ENCODE measurements around the gene EXOC7.
"Not testable (repeated sequence)": the region's sequence is repeated elsewhere in the genome, so short reads cannot be mapped to it uniquely, and the experiment has no call there.

EXOC7 gene

GRCh38 chr17:76079535-76079955, 24.0 kb downstream of the EXOC7 start:
- no peak overlapping the region for H3K4me3 ChIP-seq (ENCODE audit: low read depth, low read length)
- no peak for DNase-seq (ENCODE audit: low read depth)

- no peak within 1 kb of the TSS for H3K4me3 ChIP-seq (ENCODE audit: low read depth, low read length)
- DNase-seq (ENCODE audit: low read depth): no peak
Measured at GRCh38 chr17:76078860-76079534, 24.6 kb downstream of the EXOC7 start, which contains the start of gene ZACN. TSS of gene ZACN (plus strand) at chr17:76079182. CDS start at chr17:76079265, 83 bp downstream.

- H3K4me3 ChIP-seq (ENCODE audit: low read depth, low read length); DNase-seq (ENCODE audit: low read depth): not testable (repeated sequence)
Measured at GRCh38 chr17:76078370-76078769, 25.2 kb downstream of the EXOC7 start.

- H3K4me3 ChIP-seq (ENCODE audit: low read depth, low read length): no peak overlapping the region
- no peak for DNase-seq (ENCODE audit: low read depth)
Measured at GRCh38 chr17:76077584-76078110, 25.9 kb downstream of the EXOC7 start.

GRCh38 chr17:76076765-76077583, 26.6 kb downstream of the EXOC7 start:
- DNase-seq (ENCODE audit: low read depth): no peak
- H3K4me3 ChIP-seq (ENCODE audit: low read depth, low read length): no peak overlapping the region

- no peak for DNase-seq (ENCODE audit: low read depth)
Measured at GRCh38 chr17:76076146-76076764, 27.3 kb downstream of the EXOC7 start.

GRCh38 chr17:76075364-76076145, 28.0 kb downstream of the EXOC7 start:
- H3K4me3 ChIP-seq (ENCODE audit: low read depth, low read length): no peak overlapping the region
- DNase-seq (ENCODE audit: low read depth): no peak

More at GRCh38 chr17:76076146-76076764, 27.3 kb downstream of the EXOC7 start:
- H3K4me3 ChIP-seq (ENCODE audit: low read depth, low read length): no peak overlapping the region

GRCh38 chr17:76074390-76075363, 28.9 kb downstream of the EXOC7 start, which contains the start of gene GALR2:
TSS of gene GALR2 (plus strand) at chr17:76074781. CDS start at chr17:76074884, 103 bp downstream.
- no peak for DNase-seq (ENCODE audit: low read depth)
- peak within 1 kb of the TSS; percentile 21 for H3K4me3 ChIP-seq (ENCODE audit: low read depth, low read length)

GRCh38 chr17:76072148-76072858, 31.3 kb downstream of the EXOC7 start, which contains the start of gene SRP68:
TSS of gene SRP68 (minus strand) at chr17:76072517. CDS start at chr17:76072491, 26 bp downstream.
- peak; percentile 81 for DNase-seq (ENCODE audit: low read depth)
- peak within 1 kb of the TSS; percentile 86 for H3K4me3 ChIP-seq (ENCODE audit: low read depth, low read length)

GRCh38 chr17:76071531-76072147, 31.9 kb downstream of the EXOC7 start:
- DNase-seq (ENCODE audit: low read depth): no peak
- H3K4me3 ChIP-seq (ENCODE audit: low read depth, low read length): peak overlapping the region; percentile 86

- H3K4me3 ChIP-seq (ENCODE audit: low read depth, low read length): no peak overlapping the region
- no peak for DNase-seq (ENCODE audit: low read depth)
Measured at GRCh38 chr17:76065775-76066174, 37.8 kb downstream of the EXOC7 start.

GRCh38 chr17:76063875-76064546, 39.6 kb downstream of the EXOC7 start:
- DNase-seq (ENCODE audit: low read depth): no peak
- H3K4me3 ChIP-seq (ENCODE audit: low read depth, low read length): no peak overlapping the region

GRCh38 chr17:76058264-76058663, 45.3 kb downstream of the EXOC7 start:
- not testable (repeated sequence) for DNase-seq (ENCODE audit: low read depth)

GRCh38 chr17:76056882-76057281, 46.7 kb downstream of the EXOC7 start:
- H3K4me3 ChIP-seq (ENCODE audit: low read depth, low read length): no peak overlapping the region
- no peak for DNase-seq (ENCODE audit: low read depth)

More at GRCh38 chr17:76058264-76058663, 45.3 kb downstream of the EXOC7 start:
- H3K4me3 ChIP-seq (ENCODE audit: low read depth, low read length): not testable (repeated sequence)

- no peak for DNase-seq (ENCODE audit: low read depth)
- no peak overlapping the region for H3K4me3 ChIP-seq (ENCODE audit: low read depth, low read length)
Measured at GRCh38 chr17:76054112-76054476, 49.5 kb downstream of the EXOC7 start.
